H9 (cell line): Measurements from ENCODE around the gene ELF1. TPM values are rescaled to one million over a fixed set of nuclear protein-coding genes. Genes with fewer than 3 reads are reported as not detected.

Source experiments
- DNase-seq: peaks from one replicate; pipeline ENCODE4 v3.0.0-alpha.2; 2017
- H2AFZ ChIP-seq: one replicate; pipeline ENCODE4 v1.6.1; 2013; ENCODE audit warnings: mild to moderate bottlenecking, low read length, control low read depth, moderate library complexity
- H2AK5ac ChIP-seq: 2 replicates; pipeline ENCODE4 v1.6.1; 2013; ENCODE audit warnings: low read length, control low read depth, mixed read lengths; ENCODE audit not compliant: insufficient read length
- H2BK120ac ChIP-seq: one replicate; pipeline ENCODE4 v1.6.1; 2013; ENCODE audit warnings: low read depth, mild to moderate bottlenecking, low read length, control low read depth, inconsistent platforms; ENCODE audit not compliant: poor library complexity, severe bottlenecking
- H2BK12ac ChIP-seq: 2 replicates; pipeline ENCODE4 v1.6.1; 2013; ENCODE audit warnings: low read length, control low read depth, mixed read lengths, low read depth; ENCODE audit not compliant: insufficient read length
- H2BK15ac ChIP-seq: 2 replicates; pipeline ENCODE4 v1.6.1; 2013; ENCODE audit warnings: low read depth, low read length, control low read depth
- H2BK20ac ChIP-seq: one replicate; pipeline ENCODE4 v1.6.1; 2013; ENCODE audit warnings: low read depth, mild to moderate bottlenecking, low read length, control low read depth, inconsistent platforms; ENCODE audit not compliant: poor library complexity, severe bottlenecking
- H2BK5ac ChIP-seq: 2 replicates; pipeline ENCODE4 v1.6.1; 2013; ENCODE audit warnings: low read length, control low read depth, mixed read lengths; ENCODE audit not compliant: insufficient read length
- H3K14ac ChIP-seq: 2 replicates; pipeline ENCODE4 v1.6.1; 2013; ENCODE audit warnings: low read length, control low read depth; ENCODE audit not compliant: insufficient read depth
- H3K18ac ChIP-seq: 2 replicates; pipeline ENCODE4 v1.6.1; 2013; ENCODE audit warnings: low read depth, mild to moderate bottlenecking, mixed read lengths, low read length, control low read depth; ENCODE audit not compliant: insufficient read length
- H3K23ac ChIP-seq: 2 replicates; pipeline ENCODE4 v1.6.1; 2013; ENCODE audit warnings: low read length, control low read depth, mixed read lengths, low read depth; ENCODE audit not compliant: insufficient read length
- H3K23me2 ChIP-seq: 2 replicates; pipeline ENCODE4 v1.6.1; 2013; ENCODE audit warnings: low read depth, mild to moderate bottlenecking, mixed read lengths, low read length, control low read depth; ENCODE audit not compliant: insufficient read length, poor library complexity, severe bottlenecking
- H3K27ac ChIP-seq: 2 replicates; pipeline ENCODE4 v1.5.1; 2013; ENCODE audit warnings: low read length, control low read depth, mixed read lengths, low read depth; ENCODE audit not compliant: insufficient read length
- H3K27me3 ChIP-seq: 2 replicates; pipeline ENCODE4 v1.6.1; 2013; ENCODE audit warnings: low read length, control low read depth, inconsistent platforms; ENCODE audit not compliant: insufficient read depth
- H3K4ac ChIP-seq: 2 replicates; pipeline ENCODE4 v1.6.1; 2013; ENCODE audit warnings: low read depth, mild to moderate bottlenecking, control low read depth, inconsistent platforms, low read length, moderate library complexity
- H3K4me1 ChIP-seq: 2 replicates; pipeline ENCODE4 v1.6.1; 2013; ENCODE audit warnings: low read length, control low read depth, inconsistent platforms; ENCODE audit not compliant: insufficient read depth
- H3K4me2 ChIP-seq: 2 replicates; pipeline ENCODE4 v1.6.1; 2013; ENCODE audit warnings: low read length, control low read depth, mixed read lengths; ENCODE audit not compliant: insufficient read length, insufficient read depth
- H3K56ac ChIP-seq: 2 replicates; pipeline ENCODE4 v1.6.1; 2013; ENCODE audit warnings: low read depth, mild to moderate bottlenecking, mixed read lengths, low read length, control low read depth; ENCODE audit not compliant: insufficient read length
- H3K79me1 ChIP-seq: 2 replicates; pipeline ENCODE4 v1.6.1; 2013; ENCODE audit warnings: low read depth, mild to moderate bottlenecking, moderate library complexity, low read length, control low read depth, inconsistent platforms; ENCODE audit not compliant: insufficient read depth, poor library complexity, severe bottlenecking
- H3K79me2 ChIP-seq: 2 replicates; pipeline ENCODE4 v1.6.1; 2013; ENCODE audit warnings: low read length, control low read depth, inconsistent platforms; ENCODE audit not compliant: insufficient read depth
- H3K9ac ChIP-seq: 2 replicates; pipeline ENCODE4 v1.6.1; 2013; ENCODE audit warnings: low read length, control low read depth, mixed read lengths; ENCODE audit not compliant: insufficient read length; ENCODE audit errors: extremely low read depth
- H3K9me3 ChIP-seq: one replicate; pipeline ENCODE4 v1.6.1; 2013; ENCODE audit warnings: low read depth, low read length, inconsistent platforms; ENCODE audit not compliant: control insufficient read depth
- H3T11ph ChIP-seq: one replicate; pipeline ENCODE4 v1.6.1; 2013; ENCODE audit warnings: mild to moderate bottlenecking, low read length, control low read depth, inconsistent platforms
- H4K20me1 ChIP-seq: one replicate; pipeline ENCODE4 v1.6.1; 2013; ENCODE audit not compliant: control insufficient read depth, insufficient read length, insufficient read depth
- H4K5ac ChIP-seq: 2 replicates; pipeline ENCODE4 v1.6.1; 2013; ENCODE audit warnings: low read depth, mild to moderate bottlenecking, mixed read lengths, low read length, control low read depth; ENCODE audit not compliant: insufficient read length
- H4K8ac ChIP-seq: replicated peaks from 2 replicates; pipeline ENCODE4 v1.6.1; 2013; ENCODE audit warnings: low read length, control low read depth, mixed read lengths, low read depth; ENCODE audit not compliant: insufficient read length
- H4K91ac ChIP-seq: 2 replicates; pipeline ENCODE4 v1.6.1; 2013; ENCODE audit warnings: low read depth, mild to moderate bottlenecking, moderate library complexity, mixed read lengths, low read length, control low read depth; ENCODE audit not compliant: insufficient read length
- H3K27ac Mint-ChIP-seq, 3 experiments: 2 replicates in 2 of 3; 3 replicates in 1 of 3; pipeline ENCODE4 v1.8.0; 2020 to 2021; ENCODE audit warnings: mixed read lengths in 3 of 3, mild to moderate bottlenecking in 1 of 3, moderate library complexity in 1 of 3
- H3K27me3 Mint-ChIP-seq: 2 replicates; pipeline ENCODE4 v1.8.0; 2021; ENCODE audit warnings: low read depth, mild to moderate bottlenecking, moderate library complexity, mixed read lengths
- H3K36me3 Mint-ChIP-seq, 3 experiments: 2 replicates in 2 of 3; 3 replicates in 1 of 3; pipeline ENCODE4 v1.8.0; 2020 to 2021; ENCODE audit warnings: low read depth in 3 of 3, mixed read lengths in 3 of 3; ENCODE audit not compliant: insufficient read depth in 1 of 3
- H3K4me1 Mint-ChIP-seq, 2 experiments: 2 replicates each; pipeline ENCODE4 v1.8.0; 2020; ENCODE audit warnings: mixed read lengths in 2 of 2
- H3K4me3 Mint-ChIP-seq, 2 experiments: 2 replicates in 1 of 2; 3 replicates in 1 of 2; pipeline ENCODE4 v1.8.0; 2020 to 2021; ENCODE audit warnings: mild to moderate bottlenecking in 2 of 2, mixed read lengths in 2 of 2, moderate library complexity in 1 of 2
- H3K9me3 Mint-ChIP-seq, 2 experiments: 2 replicates in 1 of 2; 3 replicates in 1 of 2; pipeline ENCODE4 v1.8.0; 2020; ENCODE audit warnings: mild to moderate bottlenecking in 2 of 2, mixed read lengths in 2 of 2, moderate library complexity in 1 of 2
- WGBS: extraction: QIAGEN DNeasy Blood & Tissue Kit; methylation state at CpG from one replicate; pipeline ENCODE4 v1.1.7; 2013; ENCODE audit warnings: missing lambda C conversion rate, low lambda C conversion rate, mixed read lengths; ENCODE audit not compliant: insufficient read length; ENCODE audit errors: extremely low coverage; 5-methylcytosine and 5-hydroxymethylcytosine counted together
- total RNA-seq: library from RNA; stranded (reverse); gene quantifications from 2 replicates; pipeline ENCODE4 v1.2.1, GENCODE V29; 2021
- TF ChIP-seq, protein P1 (sequence below): fragments of 200-600 bp; sonication (generic); conservative IDR thresholded peaks from 3 replicates; pipeline ENCODE4 v1.8.0; 2021; ENCODE audit warnings: antibody characterized with exemption, mild to moderate bottlenecking

Gene ELF1
- total RNA-seq, 1 experiment from 2014 or later = 15.5 TPM

DNA sequence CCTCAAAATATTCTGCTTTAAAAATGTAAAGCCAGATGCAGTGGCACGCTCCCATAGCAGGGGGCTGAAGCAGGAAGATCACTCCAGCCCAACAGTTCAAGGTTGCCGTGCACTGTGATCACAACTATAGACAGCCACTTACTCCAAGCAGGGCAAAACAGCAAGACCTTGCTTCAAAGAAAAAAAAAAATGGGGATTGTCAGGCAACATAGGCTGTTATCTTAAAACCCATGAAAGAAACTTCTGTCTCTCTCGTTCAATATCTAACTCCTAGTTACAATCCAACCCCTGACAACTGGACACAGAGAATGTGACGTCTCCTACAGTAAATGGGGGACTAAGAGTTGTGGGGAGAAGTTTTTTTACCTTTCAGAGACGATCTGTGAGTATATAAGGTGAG lies 17.4 kb downstream of the ELF1 start:
- Histone ChIP-seq H3K23ac (no peak overlapping the region), H3K79me2 (no peaks in the 10 kb centered on the region), H3K56ac (no peak overlapping the region), H2BK5ac (no peak overlapping the region), H3K4ac (no peak overlapping the region), H2BK12ac (no peak overlapping the region), H3K4me1 (no peaks in the 10 kb centered on the region), H4K8ac (no peak overlapping the region), H3K27me3 (no peaks in the 10 kb centered on the region), H4K91ac (no peak overlapping the region), H4K5ac (no peak overlapping the region), H2BK120ac (no peak overlapping the region), H3K14ac (no peak overlapping the region), H3T11ph (no peak overlapping the region), H4K20me1 (no peaks in the 10 kb centered on the region), H2AFZ (no peak overlapping the region), H2AK5ac (no peak overlapping the region), H3K9ac (no peak overlapping the region), H2BK15ac (no peak overlapping the region), H3K27ac (no peak overlapping the region), H3K79me1 (no peaks in the 10 kb centered on the region), H2BK20ac (no peak overlapping the region), H3K18ac (no peak overlapping the region), H3K9me3 (no peaks in the 10 kb centered on the region), H3K4me2 (no peak overlapping the region), H3K23me2 (no peaks in the 10 kb centered on the region)
- no peaks in the 10 kb centered on the region for H3K27me3 Mint-ChIP-seq
- peaks cover 0 to 3% of the 10 kb centered on the region in 2 experiments; a peak in 1 of 5 replicates for H3K9me3 Mint-ChIP-seq
- DNase-seq = no peak
- H3K36me3 Mint-ChIP-seq = peaks cover 0 to 4% (median 2%) of the 10 kb centered on the region in 3 experiments; a peak in 3 of 7 replicates
- H3K4me3 Mint-ChIP-seq = no peak overlapping the region
- TF ChIP-seq, protein P1, sequence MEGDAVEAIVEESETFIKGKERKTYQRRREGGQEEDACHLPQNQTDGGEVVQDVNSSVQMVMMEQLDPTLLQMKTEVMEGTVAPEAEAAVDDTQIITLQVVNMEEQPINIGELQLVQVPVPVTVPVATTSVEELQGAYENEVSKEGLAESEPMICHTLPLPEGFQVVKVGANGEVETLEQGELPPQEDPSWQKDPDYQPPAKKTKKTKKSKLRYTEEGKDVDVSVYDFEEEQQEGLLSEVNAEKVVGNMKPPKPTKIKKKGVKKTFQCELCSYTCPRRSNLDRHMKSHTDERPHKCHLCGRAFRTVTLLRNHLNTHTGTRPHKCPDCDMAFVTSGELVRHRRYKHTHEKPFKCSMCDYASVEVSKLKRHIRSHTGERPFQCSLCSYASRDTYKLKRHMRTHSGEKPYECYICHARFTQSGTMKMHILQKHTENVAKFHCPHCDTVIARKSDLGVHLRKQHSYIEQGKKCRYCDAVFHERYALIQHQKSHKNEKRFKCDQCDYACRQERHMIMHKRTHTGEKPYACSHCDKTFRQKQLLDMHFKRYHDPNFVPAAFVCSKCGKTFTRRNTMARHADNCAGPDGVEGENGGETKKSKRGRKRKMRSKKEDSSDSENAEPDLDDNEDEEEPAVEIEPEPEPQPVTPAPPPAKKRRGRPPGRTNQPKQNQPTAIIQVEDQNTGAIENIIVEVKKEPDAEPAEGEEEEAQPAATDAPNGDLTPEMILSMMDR = no peak
- no CpG with 5 or more reads among the region's 5 CpGs for WGBS
- peaks cover 12 to 15% of the 10 kb centered on the region in 2 experiments for H3K4me1 Mint-ChIP-seq
- no peak overlapping the region for H3K27ac Mint-ChIP-seq
